GM18499 (cell line): ENCODE measurements around the gene HDHD5.
"Not testable (repeated sequence)": the region's sequence is repeated elsewhere in the genome, so short reads cannot be mapped to it uniquely, and the experiment has no call there.

ENCODE experiments used
- ATAC-seq: cut with Tn5 transposase; IDR thresholded peaks from one replicate; pipeline ENCODE4 v1.9.1; 2021; ENCODE audit warnings: moderate number of reproducible peaks; ENCODE audit not compliant: insufficient read depth, unreplicated experiment

Gene HDHD5

DNA sequence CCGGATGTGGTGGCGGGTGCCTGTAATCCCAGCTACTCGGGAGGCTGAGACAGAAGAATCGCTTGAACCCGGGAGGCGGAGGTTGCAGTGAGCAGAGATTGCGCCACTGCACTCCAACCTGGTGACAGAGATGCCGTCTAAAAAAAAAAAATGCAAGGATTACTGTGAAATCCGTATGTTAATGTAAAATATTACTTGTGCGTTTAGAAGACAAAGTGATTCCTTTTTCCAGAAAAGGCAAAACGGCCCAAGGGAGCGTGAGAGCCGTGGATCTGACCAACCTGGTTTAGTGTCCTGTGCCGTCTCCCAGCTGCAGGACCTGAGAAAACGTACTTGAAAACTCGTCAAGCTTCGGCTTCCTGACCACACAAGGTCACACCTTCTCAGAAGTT lies 905 bp downstream of the HDHD5 start:
- ATAC-seq, result no peak

DNA sequence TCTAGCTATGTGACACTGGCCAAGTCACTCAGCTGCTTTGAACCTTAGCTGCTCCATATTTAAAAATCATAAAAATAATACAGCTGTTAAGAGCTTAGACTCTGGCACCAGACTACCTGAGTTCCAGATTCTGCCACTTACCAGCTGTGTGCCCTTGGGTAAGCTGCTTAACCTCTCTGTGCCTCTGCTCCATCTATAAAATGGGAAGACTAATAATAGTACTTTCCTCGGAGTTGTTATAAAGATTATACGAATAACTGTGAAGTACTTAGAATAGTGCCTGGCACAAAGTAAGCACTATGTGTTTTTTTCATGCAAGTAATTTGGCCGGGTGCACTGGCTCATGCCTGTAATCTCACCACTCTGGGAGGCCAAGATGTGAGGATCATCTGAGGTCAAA lies 1.4 kb downstream of the HDHD5 start:
- no peak for ATAC-seq

DNA sequence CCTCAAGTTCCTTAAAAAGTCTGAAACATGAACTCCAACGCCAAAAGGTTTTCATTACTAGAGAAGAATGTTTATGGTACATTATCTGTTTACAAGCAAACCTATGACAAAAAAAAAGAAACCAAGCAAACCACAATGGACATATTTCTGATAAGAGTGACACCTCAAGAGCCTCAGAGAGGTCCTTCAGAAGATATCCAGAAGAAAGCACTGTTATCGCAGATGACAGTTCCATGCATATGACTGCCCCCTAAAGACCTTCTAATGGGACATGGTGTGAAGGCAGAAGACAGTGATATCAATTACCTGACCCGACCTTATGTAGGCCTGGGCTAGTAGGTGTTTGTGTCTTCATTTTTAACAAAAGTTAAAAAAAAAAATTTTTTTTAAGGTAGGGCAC lies 3.1 kb downstream of the HDHD5 start:
- ATAC-seq, result no peak

DNA sequence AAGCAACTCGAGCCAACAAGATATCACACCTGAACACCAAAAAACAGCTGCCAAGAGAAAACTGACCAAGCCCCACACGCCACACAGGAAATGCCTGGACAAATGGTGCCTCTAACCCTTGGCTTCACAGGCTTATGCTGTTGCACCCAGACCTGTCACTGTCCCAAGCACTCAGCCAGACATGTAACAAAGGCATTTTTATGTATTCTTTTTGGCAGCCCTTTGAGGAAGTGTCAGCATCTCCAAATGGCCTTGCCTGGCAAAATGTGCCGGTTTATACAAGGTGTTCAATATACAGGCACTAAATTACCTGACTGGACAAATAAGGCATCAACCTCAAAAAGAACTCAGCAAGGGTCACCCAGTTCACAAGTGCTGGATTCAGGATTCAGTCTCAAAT lies 6.1 kb downstream of the HDHD5 start:
- no peak for ATAC-seq

DNA sequence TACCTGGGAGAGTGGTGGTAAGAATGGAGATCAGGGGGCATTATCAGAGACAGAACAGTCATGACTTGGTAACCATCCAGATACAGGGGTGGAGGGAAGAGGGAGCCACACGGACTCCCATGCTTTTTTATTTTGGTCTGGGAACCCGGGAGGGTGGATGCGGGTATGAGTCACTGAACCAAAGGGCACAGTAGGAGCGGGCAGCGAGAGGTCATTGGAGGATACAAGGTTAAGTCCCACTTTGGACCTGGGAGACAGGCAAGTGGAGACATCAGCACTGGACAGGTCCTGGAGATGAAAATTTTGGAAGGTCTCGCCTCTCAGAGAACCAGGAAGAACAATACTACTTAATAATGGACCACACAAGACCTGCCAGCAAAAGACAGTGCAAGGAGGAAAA lies 6.7 kb downstream of the HDHD5 start:
- ATAC-seq, result no peak

DNA sequence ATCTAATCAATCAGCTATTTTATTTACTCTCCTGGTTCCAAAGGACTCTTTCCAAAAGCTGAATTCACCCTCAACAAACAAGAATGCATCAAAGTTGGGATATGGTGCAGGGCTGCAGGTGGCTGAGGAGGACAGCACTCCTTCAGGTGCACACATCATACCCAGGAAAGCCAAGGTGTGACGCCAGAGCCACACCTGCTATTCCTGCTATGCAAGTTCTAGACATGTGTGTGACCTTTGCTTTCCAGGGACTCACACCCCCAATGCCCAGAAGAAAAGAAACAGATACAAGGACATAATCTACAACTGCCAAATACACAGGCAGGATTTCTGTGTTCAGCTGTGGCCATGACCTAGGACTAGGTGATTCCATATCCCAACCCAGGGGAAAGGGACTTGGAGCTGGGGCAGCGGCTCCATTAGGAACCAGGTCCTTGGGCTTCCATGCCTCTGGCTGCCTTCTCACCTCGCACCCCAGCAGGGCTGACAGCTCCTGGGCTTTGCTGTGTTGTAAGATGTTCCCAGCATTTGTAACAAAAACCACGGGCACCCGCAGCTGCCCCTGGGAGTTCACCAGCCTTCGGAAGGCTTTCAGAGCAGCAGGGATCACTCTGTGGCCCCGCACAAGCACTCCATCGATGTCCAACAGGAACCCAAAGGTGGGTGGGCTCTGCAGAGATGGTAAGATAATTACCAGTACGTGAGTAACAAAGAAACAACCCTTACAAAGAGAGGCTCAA lies 9.8 kb downstream of the HDHD5 start:
- ATAC-seq, result no peak

DNA sequence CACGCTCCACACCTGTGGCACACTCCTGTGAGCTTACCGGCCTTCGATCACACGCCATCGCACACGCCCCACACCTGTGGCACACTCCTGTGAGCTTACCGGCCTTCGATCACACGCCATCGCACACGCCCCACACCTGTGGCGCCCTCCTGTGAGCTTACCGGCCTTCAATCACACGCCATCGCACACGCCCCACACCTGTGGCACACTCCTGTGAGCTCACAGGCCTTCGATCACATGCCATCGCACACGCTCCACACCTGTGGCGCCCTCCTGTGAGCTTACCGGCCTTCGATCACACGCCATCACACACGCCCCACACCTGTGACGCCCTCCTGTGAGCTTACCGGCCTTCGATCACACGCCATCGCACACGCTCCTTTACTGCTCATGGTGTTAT lies 11.6 kb downstream of the HDHD5 start:
- not testable (repeated sequence) for ATAC-seq

DNA sequence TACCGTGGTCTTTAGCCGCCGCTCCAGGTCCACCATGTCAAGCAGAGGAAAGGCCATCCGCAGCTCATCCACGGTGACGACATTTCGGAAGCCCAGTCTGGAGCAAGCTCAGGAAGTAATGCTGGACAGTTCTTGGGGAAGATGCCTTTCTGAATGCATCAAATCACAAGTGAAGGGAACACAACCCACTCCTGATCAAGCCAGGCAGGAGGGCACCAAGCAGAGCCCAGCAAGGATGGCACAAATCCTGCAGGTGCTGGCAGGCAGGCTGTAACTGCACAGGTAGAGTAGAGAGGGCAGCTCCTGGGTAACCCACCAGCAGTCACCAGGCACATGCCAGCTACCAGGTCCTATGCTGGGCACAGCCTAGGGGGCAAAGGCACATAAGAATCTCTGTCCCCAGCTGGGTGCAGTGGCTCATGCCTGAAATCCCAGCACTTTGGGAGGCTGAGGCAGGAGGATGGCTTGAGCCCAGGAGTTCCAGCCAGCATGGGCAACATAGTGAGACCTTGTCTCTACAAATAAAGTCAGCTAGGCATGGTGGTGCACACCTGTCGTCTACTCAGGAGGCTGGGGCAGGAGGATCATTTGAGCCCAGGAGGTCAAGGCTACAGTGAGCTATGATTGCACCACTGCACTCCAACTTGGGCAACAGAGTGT lies 13.9 kb downstream of the HDHD5 start:
- no peak for ATAC-seq

DNA sequence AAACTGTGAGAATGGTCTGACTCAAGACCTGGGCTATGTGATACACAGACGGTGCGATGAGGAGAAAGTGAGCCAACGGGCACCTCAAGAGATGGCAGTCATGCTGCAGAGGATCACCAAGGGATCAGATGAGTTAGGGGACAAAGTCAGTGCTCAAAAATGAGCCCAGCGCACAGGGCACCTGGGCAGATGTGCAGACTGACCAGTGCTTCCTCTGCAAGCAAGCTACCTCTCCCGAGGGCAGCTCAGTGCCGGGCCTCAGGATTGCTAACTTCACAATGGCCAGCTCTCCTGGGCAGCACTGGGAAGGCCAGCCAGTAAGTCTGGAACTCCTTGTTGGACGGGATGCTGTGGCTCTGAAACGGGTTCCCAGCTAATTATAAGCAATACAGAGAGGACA lies 15.3 kb downstream of the HDHD5 start:
- no peak for ATAC-seq

DNA sequence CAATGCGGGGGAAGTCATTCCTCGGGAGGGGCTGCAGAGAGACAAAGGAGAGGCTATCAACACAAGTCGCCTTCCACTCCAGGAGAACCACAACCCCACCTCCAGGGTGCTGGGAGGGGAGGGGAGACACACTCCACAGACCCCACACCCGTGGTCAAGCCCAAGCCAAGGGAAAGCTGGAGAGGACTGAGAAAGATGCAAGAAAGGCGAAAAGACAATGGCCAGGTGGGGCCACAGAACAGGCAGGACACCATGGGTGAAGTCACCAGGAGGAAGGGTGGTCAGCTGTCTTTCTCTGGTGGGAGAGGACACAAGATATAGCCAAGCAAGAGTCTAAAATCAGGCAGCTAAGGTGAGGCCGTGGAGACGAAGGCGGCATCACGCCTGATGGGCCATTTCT lies 16.0 kb downstream of the HDHD5 start:
- no peak for ATAC-seq

DNA sequence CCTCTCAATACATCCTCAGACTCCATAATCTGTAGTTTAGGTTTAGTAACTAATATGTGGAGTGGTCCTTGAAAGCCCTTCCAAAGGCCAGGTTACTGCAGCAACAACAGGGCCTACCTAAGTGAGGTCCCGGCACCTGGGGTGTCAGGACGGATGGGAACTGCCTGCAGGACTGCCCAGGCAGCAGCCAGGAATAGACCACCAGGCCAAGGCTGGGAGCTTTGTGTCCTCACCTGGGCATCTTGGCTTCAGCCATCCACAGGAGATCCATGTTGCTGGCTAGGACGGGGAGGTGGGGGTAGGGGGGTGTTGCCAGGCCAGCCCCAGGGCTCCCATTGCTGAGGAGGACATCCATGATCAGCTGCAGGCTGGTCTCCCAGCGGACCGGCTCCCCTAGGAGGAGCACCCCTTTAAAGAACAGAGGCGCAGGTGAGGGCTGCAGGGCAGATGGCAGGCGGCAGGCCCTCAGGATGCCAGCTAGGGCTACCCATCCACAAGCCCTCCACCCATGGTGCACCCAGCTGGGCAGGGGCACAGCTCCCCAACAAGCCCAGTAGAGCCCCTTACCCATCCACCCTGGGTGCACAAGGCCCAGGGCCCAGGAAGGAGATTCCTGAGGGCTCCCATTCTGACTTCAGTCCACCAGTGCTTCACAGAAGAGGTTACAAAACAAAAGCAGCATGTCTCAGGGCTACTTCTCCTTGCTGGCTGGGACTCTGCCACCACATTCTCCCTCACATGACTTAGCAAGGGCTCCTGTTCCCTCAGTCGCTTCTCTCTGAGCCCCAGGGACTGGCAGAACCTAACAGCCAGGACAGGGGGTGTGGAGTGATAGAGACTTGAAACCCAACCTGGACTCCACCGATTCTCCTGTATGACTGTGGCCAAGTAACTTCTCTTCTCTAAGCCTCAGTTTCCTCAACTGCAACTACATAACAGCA lies 18.0 kb downstream of the HDHD5 start:
- no peak for ATAC-seq

DNA sequence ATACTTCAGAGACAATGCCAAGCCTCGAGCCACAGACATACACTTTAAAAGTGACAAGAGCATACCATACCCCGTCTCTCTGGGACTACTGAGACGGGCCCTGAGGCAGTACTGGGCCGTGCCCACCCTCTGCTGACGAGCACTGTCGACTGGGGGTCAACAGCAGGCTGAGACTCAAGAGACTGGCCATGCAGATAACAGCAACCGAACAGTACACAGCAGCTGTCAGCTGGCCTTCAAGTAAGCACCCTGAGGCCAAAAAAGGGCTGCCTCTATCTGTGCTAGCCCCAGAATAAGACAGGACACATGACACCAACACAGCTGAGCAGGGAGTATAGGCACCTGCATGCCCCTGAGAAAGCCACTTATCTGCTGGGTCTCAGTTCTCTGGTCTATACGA lies 19.1 kb downstream of the HDHD5 start:
- no peak for ATAC-seq

DNA sequence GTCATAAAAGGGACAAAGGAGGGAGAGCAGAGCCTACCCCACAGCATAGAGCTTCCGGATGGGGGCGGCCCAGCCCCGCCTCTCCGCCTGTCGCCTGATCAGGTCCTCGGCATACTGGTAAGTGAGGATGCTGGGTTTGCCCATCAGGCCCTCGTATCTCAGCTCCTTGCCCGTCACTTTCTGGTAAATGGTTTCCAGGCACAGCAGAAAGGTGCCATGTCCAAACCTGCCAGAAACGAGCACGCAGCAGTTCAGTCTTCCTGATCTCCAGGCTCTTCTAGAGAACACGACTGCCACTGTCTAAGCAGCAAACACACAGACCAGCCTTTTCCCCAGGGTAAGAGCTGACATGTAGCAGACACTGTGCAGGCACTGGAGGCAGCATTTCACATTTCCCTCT lies 20.6 kb downstream of the HDHD5 start:
- ATAC-seq, result no peak

DNA sequence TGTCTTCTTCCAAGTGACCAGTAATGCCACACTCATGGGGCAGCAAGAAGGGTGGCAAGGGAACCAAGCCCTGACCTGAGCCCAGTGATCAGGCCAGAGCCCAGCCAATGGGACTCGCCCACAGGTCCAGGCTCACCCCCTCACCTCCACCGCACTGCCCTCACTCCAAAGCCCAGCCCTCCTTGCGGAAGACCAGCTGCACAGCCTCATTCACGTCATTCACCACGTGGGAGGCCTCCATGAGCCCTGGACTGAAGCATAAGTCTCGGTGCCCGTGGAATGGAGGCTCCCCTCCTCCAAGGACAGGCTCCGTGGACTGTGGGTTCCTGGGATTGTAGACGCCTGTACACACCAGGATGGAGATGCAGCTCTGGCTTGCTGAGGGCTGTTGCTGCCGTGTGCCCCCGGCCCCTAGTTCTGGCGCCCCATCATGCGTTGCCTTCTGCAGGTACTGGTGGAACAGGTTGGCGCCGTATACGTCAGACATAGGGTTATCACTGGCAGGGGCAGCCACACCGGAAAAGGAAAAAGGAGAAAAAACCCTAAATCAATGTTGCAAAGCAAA lies 21.1 kb downstream of the HDHD5 start:
- no peak for ATAC-seq

DNA sequence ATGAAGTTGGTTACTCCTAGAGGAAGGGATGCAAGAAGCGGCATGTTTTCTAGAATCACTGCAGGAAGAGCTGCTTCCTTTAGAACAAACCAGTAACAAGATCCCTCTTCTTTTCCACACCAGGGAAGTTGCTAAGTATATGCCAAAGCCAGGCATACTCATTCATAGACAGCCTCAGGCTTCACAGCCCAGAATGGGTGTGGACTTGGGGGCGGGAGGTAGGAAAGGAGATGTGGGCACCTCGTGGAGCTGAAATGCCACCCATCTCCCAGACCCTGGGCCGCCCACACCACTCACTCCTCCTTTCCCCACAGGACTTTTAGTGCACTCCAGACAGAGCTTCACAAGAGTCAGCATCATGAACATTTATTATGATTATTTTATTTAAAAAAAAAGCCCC lies 21.9 kb downstream of the HDHD5 start:
- no peak for ATAC-seq

DNA sequence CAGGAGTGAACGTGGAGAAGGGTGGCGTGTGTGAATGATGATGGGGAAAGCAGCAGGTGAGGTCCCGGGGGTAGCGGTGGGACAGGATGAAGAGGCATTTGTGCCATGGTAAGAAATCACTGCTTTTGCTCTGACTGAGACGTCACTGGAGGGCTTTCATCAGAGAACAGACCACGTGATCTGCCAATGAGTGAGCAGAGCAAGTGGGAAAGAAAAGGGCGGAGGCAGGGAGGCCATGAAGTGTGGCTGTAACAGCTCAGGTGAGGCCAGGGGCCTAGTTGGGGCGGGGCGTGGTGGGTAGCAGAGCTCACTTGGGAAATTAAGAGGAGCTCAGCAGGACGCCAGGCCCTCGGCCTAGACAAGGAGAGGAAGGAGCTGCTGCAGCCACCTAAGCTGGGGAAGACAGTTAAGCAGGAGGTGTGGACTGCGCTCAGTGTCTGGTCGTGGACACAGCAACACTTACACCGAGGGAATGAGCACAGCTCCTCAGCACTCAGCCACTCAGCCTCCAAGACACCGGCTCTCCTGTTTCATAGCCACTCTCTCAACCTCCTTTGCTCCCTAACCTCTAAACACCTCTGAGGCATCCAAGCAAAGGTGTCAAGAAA lies 23.8 kb downstream of the HDHD5 start:
- no peak for ATAC-seq

DNA sequence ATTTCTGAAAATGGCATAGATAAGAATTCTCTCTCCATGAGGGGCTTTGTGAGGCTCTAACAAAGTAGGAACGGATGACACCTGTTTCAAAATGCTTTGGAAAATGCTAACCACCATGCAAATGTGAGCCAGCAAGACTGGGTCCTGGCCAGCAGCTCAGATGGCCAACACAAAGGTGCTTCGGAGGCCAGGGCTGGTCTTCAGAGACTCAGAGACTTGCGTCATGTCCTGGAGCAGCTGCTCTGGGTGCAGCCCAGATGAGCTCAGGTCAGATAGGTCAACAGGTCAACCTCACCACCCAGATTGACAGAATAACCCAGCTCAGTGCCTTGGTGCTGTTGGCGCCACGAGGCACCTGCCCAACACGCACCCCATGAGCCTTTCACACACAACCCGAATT lies 25.9 kb downstream of the HDHD5 start:
- no peak for ATAC-seq

DNA sequence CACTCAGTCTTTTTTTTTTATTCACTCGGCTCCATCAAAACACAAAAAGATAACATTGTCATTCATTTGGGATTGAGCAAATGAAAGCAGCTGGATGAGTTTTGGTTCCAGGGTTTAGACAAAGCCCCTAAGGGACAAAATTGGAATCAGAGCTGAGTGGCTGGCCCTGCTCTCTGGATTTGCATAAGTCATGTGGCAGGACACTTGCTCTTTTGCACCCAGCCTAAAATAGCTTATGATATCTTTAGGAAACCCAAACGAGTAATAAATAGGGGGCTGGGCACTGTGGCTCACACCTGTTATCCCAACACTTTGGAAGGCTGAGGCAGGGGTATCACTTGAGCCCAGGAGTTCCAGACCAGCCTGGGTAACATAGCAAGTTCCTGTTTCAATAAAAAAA lies 27.0 kb downstream of the HDHD5 start:
- no peak for ATAC-seq

DNA sequence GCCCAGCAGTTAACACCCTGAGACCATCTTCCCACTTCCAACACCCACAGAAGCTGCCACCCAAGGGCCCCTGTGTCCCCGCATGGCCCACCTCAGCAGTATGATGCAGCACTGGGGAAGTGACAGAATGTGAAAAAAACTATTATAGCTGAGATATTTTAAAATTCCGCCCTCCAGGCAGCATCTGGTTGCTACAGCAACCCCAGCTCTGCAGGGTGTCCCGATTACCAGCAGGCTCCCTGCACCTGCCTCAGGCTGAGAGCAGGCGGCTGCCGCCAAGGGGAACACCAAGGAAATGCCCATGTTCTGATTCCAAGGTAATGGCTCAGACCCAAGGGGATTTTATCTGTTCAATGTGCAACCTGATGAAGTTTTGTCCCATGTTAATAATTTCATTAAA lies 27.4 kb downstream of the HDHD5 start:
- no peak for ATAC-seq

DNA sequence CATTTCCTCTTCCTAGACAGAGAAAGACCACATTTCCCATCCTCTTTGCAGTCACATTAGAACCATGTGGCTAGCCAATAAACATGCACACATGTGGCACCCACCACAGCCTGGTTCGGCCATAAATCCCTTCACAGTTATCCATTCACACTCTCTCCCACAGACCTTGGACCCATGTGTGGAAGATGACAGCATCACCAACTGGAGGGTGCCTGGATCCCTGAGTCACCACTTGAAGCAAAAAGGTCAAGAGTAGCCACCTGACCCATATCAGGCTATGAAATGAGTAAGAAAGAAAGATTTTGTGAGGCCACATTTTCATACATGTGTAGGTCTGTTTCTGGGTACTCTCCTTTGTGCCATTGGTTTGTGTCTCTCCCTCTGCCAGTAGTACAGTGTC lies 28.9 kb downstream of the HDHD5 start:
- ATAC-seq, result no peak
